Body of pancreas (tissue), 4 donors: Measurements from ENCODE around the gene DLGAP1. TPM values are rescaled to one million over a fixed set of nuclear protein-coding genes. Genes with fewer than 3 reads are reported as not detected.

Experiments
- ATAC-seq: fragments of 150-250 bp; one replicate; pipeline ENCODE4 v1.9.1; 2016
- DNase-seq, 4 donors: peaks; one replicate each; pipeline ENCODE4 v3.0.0-alpha.2; 2019
- H3K27ac ChIP-seq, 4 donors: fragments of 200-600 bp; sonication (generic); 1 replicate in 3 of 4; 2 replicates in 1 of 4; pipeline versions ENCODE4 v1.5.1 to v1.6.1; 2016 to 2019; ENCODE audit warnings: mild to moderate bottlenecking in 1 of 4, mixed read lengths in 1 of 4, moderate library complexity in 1 of 4
- H3K27me3 ChIP-seq, 2 donors: fragments of 200-600 bp; sonication (generic); one replicate each; pipeline ENCODE4 v1.6.0; 2016; ENCODE audit warnings: mild to moderate bottlenecking in 1 of 2
- H3K36me3 ChIP-seq, 2 donors: fragments of 200-600 bp; sonication (generic); replicated peaks in 1 of 2; 2 replicates each; pipeline ENCODE4 v1.5.1; 2016; ENCODE audit warnings: low read depth in 2 of 2; ENCODE audit not compliant: insufficient read depth in 1 of 2
- H3K4me1 ChIP-seq: fragments of 200-600 bp; sonication (generic); one replicate; pipeline ENCODE4 v1.6.0; 2016
- H3K4me3 ChIP-seq, 2 donors: fragments of 200-600 bp; sonication (generic); 1 replicate in 1 of 2; 2 replicates in 1 of 2; pipeline ENCODE4 v1.5.1; 2016 to 2019
- H3K9me3 ChIP-seq, 3 donors: fragments of 200-600 bp; sonication (generic); 1 replicate in 2 of 3; 2 replicates in 1 of 3; pipeline ENCODE4 v1.5.1; 2016
- CTCF ChIP-seq, 7 experiments: fragments of 450-650 bp in 4 of 7; fragments of 200-600 bp in 3 of 7; sonication (generic) in 3 of 7; IDR thresholded peaks; one replicate each; pipeline ENCODE4 v1.5.1; 2016 to 2019; ENCODE audit warnings: antibody characterized with exemption in 7 of 7
- POLR2A ChIP-seq, 3 donors: fragments of 450-650 bp; IDR thresholded peaks; one replicate each; pipeline ENCODE4 v1.6.1; 2016; ENCODE audit warnings: antibody characterized with exemption in 3 of 3, mild to moderate bottlenecking in 2 of 3
- WGBS, 2 donors: methylation state at CpG; one replicate each; pipeline ENCODE4 v1.1.5; 2017; 5-methylcytosine and 5-hydroxymethylcytosine counted together
- intact Hi-C: fragments of 100-400 bp; cut with DNase I; formaldehyde crosslinking; loops from one replicate; pipeline ENCODE4 v1.15.1; 2023
- total RNA-seq, 2 donors: library from RNA; depleted of rRNA; stranded (reverse); fragments of >200 nt; gene quantifications; one replicate each; pipeline ENCODE4 v1.1.0, GENCODE V29; 2016

The DLGAP1 gene
- total RNA-seq, 2 donors from 2014 or later: 0.52 to 7.9 TPM

DNA sequence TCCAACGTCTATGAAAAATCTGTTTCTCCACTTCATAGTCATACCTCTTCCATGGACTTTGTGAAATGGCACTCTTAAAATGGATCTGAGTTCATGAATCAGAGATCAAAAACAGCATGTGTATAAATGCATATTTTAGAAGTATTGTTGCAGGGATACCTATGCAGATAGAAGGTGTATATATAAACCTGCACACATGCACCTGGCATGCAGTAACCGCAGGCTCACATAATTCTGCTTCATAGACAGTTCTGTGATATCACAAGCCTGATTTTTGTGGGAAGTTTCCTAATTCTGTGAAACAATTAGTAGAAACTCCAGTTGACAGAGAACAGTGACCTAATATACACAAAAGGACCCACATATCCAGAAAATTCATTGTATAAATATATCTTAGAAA is 583.4 kb downstream of the DLGAP1 start:
- Histone ChIP-seq H3K4me3 (no peak overlapping the region), H3K27me3 (no peaks in the 10 kb centered on the region), H3K4me1 (no peaks in the 10 kb centered on the region), H3K27ac (no peak overlapping the region), H3K36me3 (no peaks in the 10 kb centered on the region), H3K9me3 (no peaks in the 10 kb centered on the region)
- DNase-seq (no peak), ATAC-seq (no peak)
- TF ChIP-seq POLR2A (IDR thresholded peaks at IDR 0.05) (no peak), CTCF (IDR thresholded peaks at IDR 0.05) (no peak)
- 61 to 62% methylated on average over 2 of the region's 2 CpGs for WGBS, 2 donors
- intact Hi-C loops: loop anchor here (10.0 kb wide), 1 partner anchor 167 kb away; no protein-coding TSS in a partner anchor

DNA sequence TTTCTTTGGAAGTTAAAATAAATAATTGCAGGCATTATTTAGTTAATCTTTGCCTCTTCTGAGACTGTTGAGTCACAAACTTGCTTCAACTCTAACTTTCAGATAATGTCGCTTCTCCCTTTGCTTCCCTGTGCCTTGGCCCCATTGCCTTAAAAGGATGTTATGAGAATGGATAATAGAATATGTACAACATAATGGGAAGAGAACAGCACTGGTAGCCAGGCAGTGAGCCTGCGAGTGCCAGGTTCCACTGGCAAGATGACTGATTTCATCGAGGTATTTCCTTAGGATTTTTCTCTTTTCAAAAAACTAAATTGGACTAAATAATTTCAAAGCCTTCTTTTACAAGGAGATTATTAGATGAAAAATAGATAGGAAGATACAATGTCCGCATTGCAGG is 584.2 kb downstream of the DLGAP1 start:
- no peak for ATAC-seq

DNA sequence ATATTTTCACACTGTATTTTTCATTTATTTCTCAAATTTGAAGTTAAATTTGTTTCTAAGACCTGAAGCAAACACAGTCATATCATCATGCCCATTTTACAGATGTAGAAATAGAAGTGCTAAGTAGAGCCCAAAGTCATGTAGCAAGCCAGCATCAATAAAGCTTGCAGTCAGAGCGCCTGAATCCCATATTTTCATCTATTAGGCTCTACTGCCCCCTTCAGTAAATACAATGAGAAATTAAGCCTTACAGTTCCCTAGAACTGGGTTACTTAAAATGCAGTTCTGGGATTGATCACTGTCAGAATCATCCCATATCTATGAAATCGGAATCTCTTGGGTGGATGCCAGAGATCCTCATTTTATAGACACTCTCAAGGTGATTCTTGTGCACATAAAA is 585.3 kb downstream of the DLGAP1 start:
- DNase-seq (peak in 1 of 4 donors; percentile 13), ATAC-seq (peak; percentile 77)
- intact Hi-C loops: loop anchor here (5.0 to 10.0 kb wide), 2 partner anchors 98 to 165 kb away; no protein-coding TSS in a partner anchor
- Histone ChIP-seq H3K36me3 (no peaks in the 10 kb centered on the region), H3K27me3 (no peaks in the 10 kb centered on the region), H3K27ac (no peak overlapping the region), H3K4me3 (no peak overlapping the region), H3K9me3 (no peaks in the 10 kb centered on the region), H3K4me1 (no peaks in the 10 kb centered on the region)
- WGBS, 2 donors: 15% methylated on average over 2 of the region's 2 CpGs
- TF ChIP-seq POLR2A (IDR thresholded peaks at IDR 0.05): no peak
- TF ChIP-seq CTCF (IDR thresholded peaks at IDR 0.05): peak in 5 of 7 experiments; percentile 35 to 65 (median 58)

More for the DNA sequence above, 584.2 kb downstream of the DLGAP1 start:
- intact Hi-C loops: loop anchor here (10.0 kb wide), 1 partner anchor 166 kb away; no protein-coding TSS in a partner anchor
- Histone ChIP-seq H3K27me3 (no peaks in the 10 kb centered on the region), H3K27ac (no peak overlapping the region), H3K4me3 (no peak overlapping the region), H3K4me1 (no peaks in the 10 kb centered on the region), H3K9me3 (no peaks in the 10 kb centered on the region), H3K36me3 (no peaks in the 10 kb centered on the region)
- no peak for TF ChIP-seq CTCF (IDR thresholded peaks at IDR 0.05)
- TF ChIP-seq POLR2A (IDR thresholded peaks at IDR 0.05): no peak
- no peak for DNase-seq
- 64 to 82% methylated on average over 4 of the region's 4 CpGs for WGBS, 2 donors

- no peak overlapping the region for H3K4me3 ChIP-seq
- no peaks in the 10 kb centered on the region for H3K36me3 ChIP-seq
- 41 to 49% methylated on average over 8 of the region's 8 CpGs for WGBS, 2 donors
- no peaks in the 10 kb centered on the region for H3K27me3 ChIP-seq
- intact Hi-C loops: loop anchor here (5.0 kb wide), 1 partner anchor 96 kb away; no protein-coding TSS in a partner anchor
- TF ChIP-seq POLR2A (IDR thresholded peaks at IDR 0.05) (no peak), CTCF (IDR thresholded peaks at IDR 0.05) (no peak)
- H3K9me3 ChIP-seq: no peaks in the 10 kb centered on the region
- ATAC-seq (no peak), DNase-seq (no peak)
- H3K27ac ChIP-seq: no peak overlapping the region
- H3K4me1 ChIP-seq: no peaks in the 10 kb centered on the region
Measured at GRCh38 chr18:3867864-3868311, 587.2 kb downstream of the DLGAP1 start.

DNA sequence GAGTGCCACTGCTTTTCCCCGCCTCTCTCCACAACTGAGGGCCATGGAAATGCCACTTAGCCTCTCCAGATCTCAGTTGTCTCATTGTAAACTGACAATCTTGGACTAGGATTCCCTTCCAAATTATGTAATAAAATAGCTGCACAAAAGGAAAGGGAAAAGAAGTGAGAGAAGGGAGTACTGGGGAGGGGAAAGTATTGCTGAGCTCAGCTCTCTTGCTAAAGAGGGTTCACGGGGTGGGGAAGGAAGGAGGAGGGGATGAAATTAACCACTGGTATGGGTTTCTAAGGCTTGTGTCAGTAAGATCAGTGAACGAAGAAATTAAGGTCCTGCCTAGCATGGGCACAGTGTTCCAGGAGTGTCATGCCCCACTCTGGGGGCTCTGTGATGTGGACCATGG is 587.9 kb downstream of the DLGAP1 start:
- Histone ChIP-seq H3K27ac (no peak overlapping the region), H3K4me1 (no peaks in the 10 kb centered on the region), H3K27me3 (no peaks in the 10 kb centered on the region), H3K4me3 (no peak overlapping the region), H3K9me3 (no peaks in the 10 kb centered on the region), H3K36me3 (no peaks in the 10 kb centered on the region)
- WGBS, 2 donors: 81 to 82% methylated on average over 3 of the region's 3 CpGs
- TF ChIP-seq CTCF (IDR thresholded peaks at IDR 0.05) (no peak), POLR2A (IDR thresholded peaks at IDR 0.05) (no peak)
- intact Hi-C loops: loop anchor here (5.0 kb wide), 1 partner anchor 95 kb away; no protein-coding TSS in a partner anchor
- ATAC-seq (no peak), DNase-seq (no peak)
